Measurements from ENCODE around the gene CPXM2.

Gene CPXM2

DNA sequence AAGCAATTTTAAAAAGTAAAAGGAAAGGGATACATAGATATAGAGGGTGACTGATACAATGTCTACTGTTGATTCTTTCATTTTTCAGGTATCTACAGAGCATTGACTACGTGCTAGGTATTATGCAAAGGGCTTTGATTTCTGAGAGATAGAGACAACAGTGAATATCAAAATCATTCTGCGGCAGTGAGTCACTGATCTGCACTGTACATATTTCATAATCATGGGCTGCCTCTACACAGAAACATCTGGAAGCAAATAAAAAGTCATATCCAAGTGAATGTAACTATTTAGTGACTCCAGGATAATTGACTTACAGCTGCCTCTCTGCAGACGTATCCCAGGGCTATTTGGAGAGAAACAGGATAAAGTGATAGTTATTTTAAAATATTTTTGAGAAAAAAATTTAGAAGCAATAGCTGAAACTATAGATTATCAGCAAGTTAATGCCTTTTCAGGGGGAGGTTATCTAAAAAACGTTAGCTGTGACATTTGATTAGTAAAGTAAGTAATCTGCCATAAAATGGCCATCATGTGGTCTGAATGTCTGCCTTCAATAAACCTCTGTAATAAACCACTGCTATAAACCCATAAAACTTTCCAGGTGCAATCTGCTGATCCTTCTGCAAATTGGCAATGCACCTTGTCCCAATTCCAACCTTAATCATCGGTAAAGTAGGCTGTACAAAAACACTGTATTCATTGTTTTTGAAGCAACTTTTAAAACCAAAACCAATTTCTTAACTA is 43.7 kb downstream of the CPXM2 start:
- DNase-seq (ENCODE audit: low read depth) = no peak

DNA sequence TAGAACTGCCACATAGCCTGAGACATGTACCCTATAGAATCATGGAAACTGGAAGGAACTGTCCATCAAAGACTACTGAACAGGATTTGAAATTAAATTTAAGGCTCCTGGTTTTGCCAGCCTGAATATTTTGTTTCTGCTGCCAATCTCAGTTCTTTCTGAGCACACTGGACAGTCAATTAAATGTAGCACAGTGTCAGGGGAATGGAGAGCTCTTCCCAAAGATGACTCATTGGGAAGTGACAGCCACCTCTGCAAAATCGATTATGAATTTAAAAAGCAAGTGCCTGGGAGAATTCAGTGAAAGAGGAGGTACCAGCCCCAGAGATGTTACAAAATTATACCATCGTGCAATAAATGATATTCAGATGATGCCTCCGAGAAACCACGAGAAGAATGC is 47.8 kb downstream of the CPXM2 start:
- DNase-seq (ENCODE audit: low read depth) = no peak

GRCh38 chr10:123842692-123843385 is 48.8 kb downstream of the CPXM2 start:
- no peak for DNase-seq (ENCODE audit: low read depth)

DNA sequence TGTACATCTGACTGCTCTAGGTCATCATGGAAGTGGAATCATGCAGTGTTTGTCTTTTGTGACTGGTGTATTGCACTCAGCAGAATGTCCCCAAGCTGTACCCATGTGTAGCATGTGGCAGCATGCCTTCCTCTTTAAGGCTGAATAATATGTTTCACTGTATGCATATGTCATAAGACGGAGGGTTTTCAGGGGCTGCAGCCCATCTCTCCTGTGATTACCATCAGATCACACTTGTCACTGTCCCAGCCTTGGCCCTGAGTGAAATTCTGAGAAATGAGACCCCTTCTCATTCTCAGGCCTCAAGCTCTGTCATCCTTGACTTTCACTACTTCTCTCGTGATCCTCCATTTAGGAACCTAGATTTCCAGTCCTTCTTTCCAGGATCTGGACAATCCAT is 50.0 kb downstream of the CPXM2 start:
- no peak for DNase-seq (ENCODE audit: low read depth)

- DNase-seq (ENCODE audit: low read depth) = no peak
Observed at GRCh38 chr10:123841115-123841514, 50.5 kb downstream of the CPXM2 start.

- DNase-seq (ENCODE audit: low read depth) = no peak
Observed at GRCh38 chr10:123840714-123841113, 50.9 kb downstream of the CPXM2 start.

DNA sequence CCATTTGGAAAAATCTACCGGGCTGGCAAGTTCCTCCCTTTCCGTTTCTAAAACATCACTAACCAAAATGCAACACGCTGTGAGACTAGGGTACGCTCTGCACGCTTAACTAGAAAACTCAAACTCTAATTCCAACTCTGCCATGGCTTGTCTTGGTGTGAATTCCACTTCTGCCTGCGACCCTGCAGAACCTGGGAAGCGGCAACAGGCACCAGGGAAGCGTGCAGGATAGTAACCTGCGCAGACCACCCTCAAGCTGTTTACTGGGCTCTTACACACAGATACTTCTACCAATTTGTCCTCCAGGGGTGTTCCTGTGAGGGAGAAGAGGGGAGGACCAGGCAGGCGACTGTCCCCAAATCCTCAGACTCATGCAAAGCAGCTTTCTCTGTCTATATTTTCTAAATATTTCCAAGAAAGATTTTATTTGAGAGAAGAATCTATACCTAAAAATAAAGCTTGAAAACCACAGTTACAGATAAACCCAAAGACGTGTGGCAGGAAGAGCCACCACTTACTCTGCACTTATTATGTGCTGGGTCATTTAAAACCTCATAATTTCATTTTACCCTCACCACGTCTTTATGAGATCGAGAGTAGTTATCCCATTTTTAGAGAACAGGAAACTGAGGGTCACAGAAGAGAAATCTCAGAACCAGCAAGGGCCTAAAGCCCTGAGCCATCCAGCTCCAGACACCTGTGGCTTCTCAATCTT is 52.9 kb downstream of the CPXM2 start:
- DNase-seq (ENCODE audit: low read depth) = no peak

DNA sequence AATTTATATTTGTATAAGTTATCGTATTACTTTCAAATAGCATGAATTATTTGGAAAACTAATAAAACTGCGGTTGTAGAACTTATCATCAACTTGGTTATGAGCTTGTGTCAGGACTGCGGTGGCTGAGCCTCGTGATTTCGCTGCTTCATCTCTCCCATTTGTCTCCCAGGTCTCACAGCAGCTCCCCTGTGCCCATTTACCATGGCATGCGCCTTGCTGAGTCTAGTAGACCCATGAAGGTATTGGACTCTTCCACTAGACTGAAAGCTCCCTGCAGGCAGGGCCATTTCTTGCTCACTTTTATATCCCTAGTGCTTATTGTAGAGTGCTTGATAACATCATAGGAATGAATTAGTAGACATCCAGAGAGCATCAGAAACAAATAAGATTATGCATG is 53.9 kb downstream of the CPXM2 start:
- DNase-seq (ENCODE audit: low read depth) = no peak

- no peak for DNase-seq (ENCODE audit: low read depth)
Observed at GRCh38 chr10:123836418-123837145, 55.0 kb downstream of the CPXM2 start.

DNA sequence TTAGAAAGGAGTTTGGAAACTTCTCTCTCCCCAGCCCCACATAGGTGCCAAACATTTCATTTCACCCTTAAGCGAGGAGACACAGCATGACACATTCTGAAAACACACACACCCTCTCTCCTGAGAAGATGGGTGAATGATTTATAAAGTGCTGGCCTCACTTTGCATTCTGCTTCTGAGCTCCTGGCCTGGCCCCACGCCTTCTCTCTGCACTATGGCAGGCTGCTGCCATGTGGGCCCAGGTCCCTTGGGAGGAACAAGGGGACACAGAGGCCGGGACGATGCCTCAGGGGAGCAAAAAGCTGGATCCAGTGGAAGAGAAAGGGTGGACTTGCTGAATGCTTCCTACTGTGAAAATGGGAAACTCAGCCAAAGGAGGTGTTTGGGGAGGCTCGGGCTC is 56.0 kb downstream of the CPXM2 start:
- no peak for DNase-seq (ENCODE audit: low read depth)

DNA sequence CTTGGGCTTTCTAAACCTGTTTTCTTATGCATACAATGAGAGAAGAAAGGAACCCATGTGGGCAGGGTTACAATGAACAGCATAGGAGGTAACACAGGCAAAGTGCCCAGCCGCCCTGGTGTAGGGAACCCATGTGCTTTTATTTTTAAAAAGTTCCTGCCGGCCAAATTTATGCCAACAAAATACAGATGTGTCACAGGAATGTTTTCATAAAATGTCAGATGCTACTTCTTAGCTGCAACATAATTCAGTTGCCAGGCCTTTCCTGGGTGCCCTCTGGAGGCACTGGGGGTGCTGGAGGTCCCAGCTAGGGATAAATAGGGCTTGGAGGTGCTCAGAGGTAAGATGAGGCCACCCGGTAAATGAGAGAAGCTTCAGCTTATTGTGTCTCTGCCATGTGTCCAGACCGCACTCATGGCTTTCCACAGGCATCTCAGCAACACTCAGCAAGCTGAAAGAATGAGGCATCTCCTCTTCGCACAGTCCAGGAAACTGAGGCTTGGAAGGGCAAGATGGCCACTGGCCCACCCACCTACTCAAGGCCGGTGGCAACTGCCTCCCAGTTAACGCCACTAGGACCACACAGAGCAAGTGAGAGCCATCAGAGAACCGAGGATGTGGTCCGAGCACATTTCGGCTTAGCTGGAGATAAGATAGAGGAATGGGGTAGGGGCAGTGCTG is 58.3 kb downstream of the CPXM2 start:
- no peak for DNase-seq (ENCODE audit: low read depth)

DNA sequence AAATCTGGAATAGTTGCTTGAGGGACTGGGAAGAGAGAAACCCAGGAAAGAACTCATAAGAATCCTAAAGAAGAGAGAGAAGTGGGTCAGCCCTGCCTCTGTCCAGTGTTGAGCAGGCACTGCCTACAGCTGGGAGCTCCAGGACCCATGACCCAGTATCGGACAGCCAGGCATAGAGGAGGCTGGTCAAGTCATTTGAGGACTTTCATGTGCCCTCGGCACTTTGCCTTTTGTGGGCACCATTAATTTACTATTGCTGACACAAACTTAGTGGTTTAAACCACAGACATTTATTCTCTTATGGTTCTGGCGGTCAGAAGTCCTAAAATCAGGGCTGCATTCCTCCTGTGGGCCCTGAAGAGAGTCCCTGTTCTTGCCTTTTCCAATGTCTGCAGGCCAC is 60.3 kb downstream of the CPXM2 start:
- no peak for DNase-seq (ENCODE audit: low read depth)

- DNase-seq (ENCODE audit: low read depth) = no peak
Observed at GRCh38 chr10:123821136-123821535, 70.5 kb downstream of the CPXM2 start.

DNA sequence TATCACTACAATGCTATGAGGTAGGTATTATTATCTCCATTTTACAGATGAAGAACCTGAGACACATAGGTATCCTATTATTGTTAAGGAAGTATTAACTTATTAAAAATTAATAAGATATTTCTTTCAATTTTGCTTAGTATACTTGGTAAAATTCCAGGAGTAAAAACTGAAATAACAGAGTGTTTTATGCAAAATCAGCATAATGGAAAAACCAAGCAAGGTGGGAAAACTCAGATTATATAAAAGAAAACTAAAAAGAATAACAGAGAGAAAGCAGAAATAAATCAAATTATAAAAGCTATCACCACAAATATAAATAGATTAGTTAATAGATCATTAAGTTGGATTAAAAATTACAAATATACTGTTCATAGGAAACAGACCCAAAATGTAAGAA is 82.0 kb downstream of the CPXM2 start:
- DNase-seq (ENCODE audit: low read depth) = no peak

GRCh38 chr10:123808906-123809305 is 82.7 kb downstream of the CPXM2 start:
- DNase-seq (ENCODE audit: low read depth) = no peak

DNA sequence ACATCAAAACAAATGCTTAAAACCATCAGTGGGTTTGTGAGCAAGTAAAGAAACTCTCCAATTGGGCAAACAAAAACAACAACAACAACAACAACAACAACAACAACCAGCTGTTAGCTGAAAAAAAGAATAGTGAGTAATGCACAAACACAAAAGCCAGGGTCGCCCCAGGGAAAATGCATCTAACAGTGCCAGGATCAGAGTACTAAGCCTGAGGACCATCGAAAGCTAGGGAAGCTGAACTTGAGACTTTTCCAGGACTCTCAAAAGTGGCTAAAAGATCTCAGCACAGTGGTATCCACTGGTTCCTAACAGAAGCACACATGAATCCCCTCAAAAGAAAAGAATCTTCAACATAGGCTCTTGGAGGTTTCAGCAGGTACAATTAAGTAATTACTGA is 83.3 kb downstream of the CPXM2 start:
- no peak for DNase-seq (ENCODE audit: low read depth)

- DNase-seq (ENCODE audit: low read depth) = no peak
Observed at GRCh38 chr10:123807444-123808035, 84.1 kb downstream of the CPXM2 start.

- DNase-seq (ENCODE audit: low read depth) = no peak
Observed at GRCh38 chr10:123804716-123805115, 86.9 kb downstream of the CPXM2 start.

DNA sequence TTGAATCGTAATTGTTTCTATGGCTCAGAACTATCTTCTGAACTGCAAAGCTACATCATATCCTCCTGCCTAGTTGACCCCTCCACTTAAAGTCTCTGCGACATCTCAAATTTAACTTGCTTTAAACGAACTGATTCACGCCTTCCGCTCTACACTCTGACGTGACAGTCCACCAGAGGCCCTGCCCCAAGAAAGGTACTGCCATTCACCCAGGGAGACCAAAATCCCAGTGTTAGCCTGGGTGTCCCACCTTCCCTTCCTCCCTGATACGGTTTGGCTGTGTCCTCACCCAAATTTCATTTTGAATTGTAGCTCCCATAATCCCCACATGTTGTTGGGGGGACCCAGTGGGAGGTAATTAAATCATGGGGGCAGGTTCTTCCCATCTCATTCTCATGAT is 90.8 kb downstream of the CPXM2 start:
- no peak for DNase-seq (ENCODE audit: low read depth)

DNA sequence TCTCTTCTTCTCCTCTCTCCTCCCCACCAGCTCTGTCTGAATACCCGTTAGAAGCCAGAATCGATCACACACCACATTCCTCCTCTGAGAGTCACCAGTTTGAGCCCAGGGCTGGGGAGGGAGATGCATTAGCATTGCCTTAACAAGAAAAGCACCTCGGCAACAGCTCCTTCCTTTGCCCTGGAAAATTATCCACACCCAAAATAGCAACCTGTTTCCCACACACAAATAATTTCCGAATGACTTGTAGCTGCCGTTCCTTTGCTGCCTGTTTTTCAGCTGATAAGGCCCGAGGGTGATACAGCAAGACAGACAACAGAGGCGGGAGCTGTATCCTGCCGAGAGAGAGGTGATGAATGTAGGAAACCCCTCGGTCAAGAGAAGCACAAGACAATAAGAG is 91.3 kb downstream of the CPXM2 start:
- no peak for DNase-seq (ENCODE audit: low read depth)

GRCh38 chr10:123798856-123799255 is 92.8 kb downstream of the CPXM2 start:
- no peak for DNase-seq (ENCODE audit: low read depth)

GRCh38 chr10:123797813-123798212 is 93.8 kb downstream of the CPXM2 start:
- no peak for DNase-seq (ENCODE audit: low read depth)
